Esophagus squamous epithelium (tissue), 4 donors: ENCODE results near the gene ZSCAN21.

Experiments
- CTCF ChIP-seq, 6 experiments: fragments of 450-650 bp in 4 of 6; fragments of 200-600 bp in 2 of 6; sonication (generic) in 2 of 6; IDR thresholded peaks; one replicate each; pipeline ENCODE4 v1.5.1; 2016 to 2019; ENCODE audit warnings: antibody characterized with exemption in 6 of 6, mild to moderate bottlenecking in 4 of 6, moderate library complexity in 4 of 6
- POLR2A ChIP-seq, 4 donors: fragments of 450-650 bp; IDR thresholded peaks; one replicate each; pipeline ENCODE4 v1.6.1; 2017; ENCODE audit warnings: antibody characterized with exemption in 4 of 4, mild to moderate bottlenecking in 4 of 4, moderate library complexity in 3 of 4

GRCh38 chr7:100100420-100101015 lies 50.9 kb downstream of the ZSCAN21 start:
- TF ChIP-seq POLR2A (IDR thresholded peaks at IDR 0.05): peak in 1 of 4 donors; percentile 53
- peak in 1 of 6 experiments; percentile 12 for TF ChIP-seq CTCF (IDR thresholded peaks at IDR 0.05)
